Heart left ventricle (tissue), 13 donors: ENCODE measurements around the gene CNTN4.

Experiments used
- CTCF ChIP-seq, 12 donors: fragments of 200-600 bp; sonication (generic) in 4 of 12; IDR thresholded peaks; one replicate each; pipeline versions ENCODE4 v1.5.0 to v1.8.0; 2018 to 2022; ENCODE audit warnings: antibody characterized with exemption in 12 of 12, mild to moderate bottlenecking in 5 of 12
- POLR2A ChIP-seq, 2 donors: fragments of 450-650 bp; IDR thresholded peaks; one replicate each; pipeline ENCODE4 v1.6.1; 2017; ENCODE audit warnings: antibody characterized with exemption in 2 of 2, mild to moderate bottlenecking in 2 of 2, moderate library complexity in 2 of 2
- donor health status: ischemic (EF 13 %, LVEDD 7.1; RV severe dilation, severe dysfunction).
- donor health status: DM: no; HTN: yes; CAD: no.
- donor health status: DM: no; HTN: no; CAD: no.
- donor health status: ischemic (EF 25% LVEDD 6.9; RV normal size, moderate dysfunction).
- donor health status: ischemic (EF 25% LVEDD 5.7; RV mildly dilated, moderate dysfunction).
- donor health status: ischemic (EF 35%, LVEDD 5.7; RV mildly dilated, moderate dysfunction).
- donor health status: nonischemic (EF 11% LVEDD 7.7; RV severe dilation, severe dysfunction).
- donor health status: DM: yes; HTN: yes; CAD: no.
- donor health status: PGD.
- donor health status: ischemic (EF 29% LVEDD 5.4; RV normal size, mild dysfunction).
- donor health status: nonischemic (EF 23%, LVEDD 6.1; RV moderate dilation, normal function).

GRCh38 chr3:2558796-2559195 lies 460.1 kb downstream of the CNTN4 start:
- TF ChIP-seq CTCF (IDR thresholded peaks at IDR 0.05) (no peak), POLR2A (IDR thresholded peaks at IDR 0.05) (no peak)
